Cortex of kidney (tissue), 1 donor: ENCODE results near the gene RABEP1.

Experiments used
- DNase-seq: peaks from one replicate; lab custom pipeline; 2025; lab: John Stamatoyannopoulos, UW

The RABEP1 gene

DNA sequence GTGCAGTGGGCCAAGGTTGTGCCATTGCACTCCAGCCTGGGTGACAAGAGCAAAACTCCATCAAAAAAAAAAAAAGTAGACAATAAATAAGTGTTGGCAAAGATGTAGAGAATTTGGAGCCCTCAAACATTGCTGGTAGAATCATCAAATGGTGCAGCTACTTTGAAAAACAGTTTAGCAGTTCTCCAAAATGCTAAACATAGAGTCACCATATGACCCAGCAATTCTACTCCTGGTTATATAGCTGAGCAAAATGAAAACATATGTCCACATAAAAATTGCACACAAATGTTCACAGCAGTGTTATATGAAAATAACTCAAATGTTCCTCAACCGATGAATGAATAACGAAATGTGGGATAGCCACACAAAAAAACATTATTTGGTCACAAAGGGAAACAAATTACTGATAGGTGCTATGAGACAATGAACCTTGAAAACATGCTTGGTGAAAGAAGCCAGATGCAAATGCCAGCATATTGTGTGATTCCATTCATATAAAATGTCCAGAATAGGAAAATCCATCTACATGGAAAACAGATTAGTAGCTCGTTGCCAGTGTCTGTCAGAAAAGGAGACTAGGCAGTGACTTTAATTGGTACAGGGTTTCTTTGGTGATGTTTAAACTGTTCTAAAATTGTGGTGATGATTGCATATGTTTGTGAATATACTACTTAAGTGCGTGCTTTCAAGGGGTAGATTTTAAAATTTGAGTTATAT is 12.7 kb upstream of the RABEP1 start:
- DNase-seq: no peak

DNA sequence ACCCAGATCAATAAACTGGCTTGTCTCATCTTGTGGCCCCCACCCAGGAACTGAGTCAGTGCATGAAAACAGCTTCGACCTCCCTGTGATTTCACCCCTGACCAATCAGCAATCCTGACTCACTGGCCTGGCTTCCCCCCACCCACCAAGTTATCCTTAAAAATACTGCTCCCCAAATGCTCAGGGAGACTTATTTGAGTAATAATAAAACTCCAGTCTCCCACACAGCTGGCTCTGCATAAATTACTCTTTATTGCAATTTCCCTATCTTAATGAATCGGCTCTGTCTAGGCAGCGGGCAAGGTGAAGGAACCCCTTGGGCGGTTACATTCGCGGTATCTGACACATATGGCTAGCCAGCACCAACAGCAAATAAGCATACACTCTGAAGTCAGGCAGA is 9.8 kb upstream of the RABEP1 start:
- no peak for DNase-seq

- no peak for DNase-seq
Observed at GRCh38 chr17:5282642-5283217, 646 bp downstream of the RABEP1 start.

GRCh38 chr17:5283571-5284315 is 1.7 kb downstream of the RABEP1 start:
- no peak for DNase-seq

GRCh38 chr17:5284681-5285080 is 2.6 kb downstream of the RABEP1 start:
- no peak for DNase-seq

DNA sequence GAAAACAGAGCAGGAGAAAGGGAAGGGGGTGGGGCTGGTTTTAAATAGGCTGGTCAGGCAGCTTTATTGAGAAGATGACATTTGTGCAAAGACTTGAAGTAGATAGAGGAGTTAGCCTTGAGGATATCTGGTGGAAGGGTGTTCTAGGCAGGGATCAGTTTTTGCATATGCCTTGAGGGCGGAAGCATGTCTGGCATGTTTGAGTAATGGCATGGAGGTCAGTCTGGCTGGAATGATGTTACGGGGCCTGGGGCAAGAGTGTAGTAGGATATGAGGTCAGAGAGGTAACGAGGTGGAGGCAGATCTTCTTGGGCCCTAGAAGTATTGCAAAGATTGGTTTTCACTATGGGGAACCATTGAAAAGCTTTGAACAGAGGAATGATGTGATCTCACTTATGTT is 4.8 kb downstream of the RABEP1 start:
- DNase-seq: no peak

- no peak for DNase-seq
Observed at GRCh38 chr17:5291683-5292350, 9.7 kb downstream of the RABEP1 start.

DNA sequence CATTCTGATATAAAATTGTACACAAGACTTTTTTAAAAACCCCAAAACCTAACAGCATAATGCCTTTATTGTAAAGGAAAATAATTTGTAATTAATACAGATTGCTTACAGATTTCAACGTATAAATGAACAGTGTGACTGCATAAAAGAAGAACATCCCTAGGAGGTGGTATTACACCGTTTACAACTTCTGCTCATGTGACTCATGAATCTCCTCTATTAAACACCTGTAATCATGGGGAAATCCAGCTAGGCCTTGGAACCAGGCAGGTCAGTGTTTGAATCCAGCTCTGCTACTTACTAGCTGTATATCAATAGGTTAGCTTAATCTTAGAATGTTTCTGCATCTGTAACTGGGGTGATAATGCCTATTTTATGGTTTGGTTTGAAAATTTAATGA is 15.2 kb downstream of the RABEP1 start:
- DNase-seq: no peak

- no peak for DNase-seq
Observed at GRCh38 chr17:5299383-5299782, 17.3 kb downstream of the RABEP1 start.

DNA sequence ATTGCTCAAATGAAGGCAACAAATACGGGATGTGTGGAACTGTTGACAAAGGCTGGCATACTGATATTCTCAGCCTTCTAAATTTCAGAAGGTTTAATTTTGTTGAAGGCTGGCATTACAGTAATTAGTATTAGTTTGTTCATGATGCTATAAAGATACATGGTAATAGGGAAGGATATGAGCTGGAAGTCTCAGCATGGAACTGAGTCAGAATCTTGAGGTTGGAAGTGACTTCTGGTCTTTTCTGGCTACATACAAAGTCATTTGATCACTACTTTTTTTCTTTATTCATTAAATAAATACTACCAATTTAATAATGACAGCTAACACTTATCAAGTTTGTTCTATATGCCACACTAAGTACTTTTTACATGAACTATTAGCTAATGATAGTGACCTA is 22.6 kb downstream of the RABEP1 start:
- no peak for DNase-seq

GRCh38 chr17:5309851-5310250 is 27.8 kb downstream of the RABEP1 start:
- no peak for DNase-seq

DNA sequence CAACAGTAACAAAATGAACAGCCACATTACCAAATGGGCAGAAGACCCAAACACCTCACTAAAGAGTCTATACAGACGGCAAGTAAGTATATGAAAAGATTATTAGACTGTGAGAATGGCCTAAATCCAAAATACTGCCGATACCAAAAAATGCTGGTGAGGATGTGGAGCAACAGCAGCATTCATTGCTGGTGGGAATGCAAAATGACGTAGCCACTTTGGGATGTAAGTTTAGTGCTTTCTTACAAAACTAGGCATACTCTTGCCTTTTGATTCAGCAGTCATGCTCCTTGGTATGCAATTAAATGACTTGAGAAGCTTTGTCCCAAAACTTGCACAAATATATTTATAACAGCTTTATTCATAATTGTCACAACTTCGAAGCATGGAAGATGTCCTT is 43.8 kb downstream of the RABEP1 start:
- DNase-seq: no peak

GRCh38 chr17:5329784-5330557 is 47.9 kb downstream of the RABEP1 start:
- DNase-seq: no peak

DNA sequence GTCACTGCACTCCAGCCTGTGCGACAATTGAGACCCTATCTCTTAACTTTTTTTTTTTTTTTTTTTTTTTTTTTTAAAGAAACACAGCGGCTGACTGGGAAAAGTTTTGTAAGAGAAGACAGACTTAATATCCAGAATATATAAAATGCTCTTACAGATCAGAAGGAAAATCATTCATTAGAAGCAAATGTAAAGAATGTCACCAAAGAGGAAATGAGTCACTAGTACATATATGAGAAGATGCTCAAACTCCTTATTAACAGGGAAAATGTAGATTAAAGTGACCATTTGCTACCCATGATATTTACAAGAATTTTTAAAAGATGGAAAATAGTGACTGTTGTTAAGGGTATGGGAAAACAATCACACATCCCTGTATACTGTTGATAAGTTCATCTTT is 48.9 kb downstream of the RABEP1 start:
- no peak for DNase-seq

DNA sequence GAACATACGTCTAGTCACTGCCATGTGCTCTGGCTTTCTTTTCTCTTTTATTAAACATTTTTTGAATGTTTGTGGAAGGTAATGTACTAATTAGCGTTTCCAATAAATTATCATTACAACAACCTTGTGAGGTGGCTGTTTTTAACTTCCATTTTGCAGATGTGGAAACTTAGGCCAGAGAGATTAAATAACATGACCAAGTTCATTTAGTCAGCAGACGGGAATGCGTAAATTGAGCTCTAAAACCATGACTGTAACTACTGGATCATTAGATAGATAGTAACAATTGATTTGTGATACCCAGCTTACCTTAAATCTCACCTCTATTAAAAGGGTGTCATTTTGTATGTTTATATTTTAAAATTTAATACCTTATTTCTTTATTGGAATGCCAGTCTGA is 49.4 kb downstream of the RABEP1 start:
- DNase-seq: no peak

GRCh38 chr17:5344914-5345313 is 62.8 kb downstream of the RABEP1 start:
- no peak for DNase-seq

GRCh38 chr17:5352681-5353289 is 70.7 kb downstream of the RABEP1 start:
- DNase-seq: no peak

DNA sequence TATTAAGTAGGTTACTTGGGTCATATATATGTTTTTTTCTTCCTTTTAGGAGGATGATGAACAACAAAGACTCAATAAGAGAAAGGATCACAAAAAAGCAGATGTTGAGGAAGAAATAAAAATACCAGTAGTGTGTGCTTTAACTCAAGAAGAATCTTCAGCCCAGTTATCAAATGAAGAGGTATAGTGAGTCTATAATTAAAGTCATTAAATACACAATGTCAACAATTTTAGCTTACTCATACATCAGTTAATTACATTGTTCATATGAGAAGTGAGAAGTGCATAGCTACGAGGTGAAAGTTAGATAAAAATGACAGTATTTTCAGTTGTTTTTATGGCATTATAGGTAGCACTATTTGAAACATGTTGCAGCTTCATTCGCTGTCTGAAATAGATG is 72.2 kb downstream of the RABEP1 start:
- no peak for DNase-seq

GRCh38 chr17:5354886-5355415 is 72.9 kb downstream of the RABEP1 start:
- no peak for DNase-seq

GRCh38 chr17:5355421-5356129 is 73.5 kb downstream of the RABEP1 start:
- DNase-seq: no peak

- DNase-seq: no peak
Observed at GRCh38 chr17:5361426-5361825, 79.3 kb downstream of the RABEP1 start.
